Urinary bladder (tissue), 4 donors: Measurements from ENCODE around the gene PLCD4. TPM values are rescaled to one million over a fixed set of nuclear protein-coding genes. Genes with fewer than 3 reads are reported as not detected.

Source experiments
- DNase-seq: peaks from one replicate; pipeline ENCODE4 v3.0.0-alpha.2; 2015; ENCODE audit errors: extremely low spot score
- H3K27ac ChIP-seq: one replicate; pipeline ENCODE4 v1.5.1; 2013; ENCODE audit warnings: low read depth, mild to moderate bottlenecking, moderate library complexity
- H3K36me3 ChIP-seq: one replicate; pipeline ENCODE4 v1.6.1; 2013; ENCODE audit warnings: mild to moderate bottlenecking, moderate library complexity; ENCODE audit not compliant: insufficient read depth
- H3K4me1 ChIP-seq: one replicate; pipeline ENCODE4 v1.6.1; 2013; ENCODE audit warnings: mild to moderate bottlenecking, moderate library complexity; ENCODE audit not compliant: insufficient read depth
- H3K4me3 ChIP-seq: one replicate; pipeline ENCODE4 v1.5.1; 2013; ENCODE audit warnings: low read depth, low read length
- WGBS: extraction: QIAGEN DNeasy Blood & Tissue Kit; methylation state at CpG from one replicate; pipeline ENCODE4 v1.1.7; 2013; 5-methylcytosine and 5-hydroxymethylcytosine counted together
- polyA plus RNA-seq: library from polyadenylated mRNA; stranded (reverse); fragments of 200-250 nt; gene quantifications from one replicate; pipeline ENCODE4 v1.2.3, GENCODE V29; 2013
- small RNA-seq: library from RNA; depleted of rRNA; stranded (forward); fragments of <200 nt; gene quantifications from one replicate; pipeline ENCODE3, GENCODE V24; 2014
- total RNA-seq: library from RNA; depleted of rRNA; stranded (reverse); fragments of >200 nt; gene quantifications from one replicate; pipeline ENCODE4 v1.2.3, GENCODE V29; 2014
- donor health status: healthy with polysubstance abuse.
- donor health status: healthy.

PLCD4 gene
- total and polyA plus RNA-seq, 2 donors, result 6.7 to 28.4 TPM

- H3K4me1 ChIP-seq, result no peaks in the 10 kb centered on the region
- H3K36me3 ChIP-seq, result no peaks in the 10 kb centered on the region
- no peak overlapping the region for H3K27ac ChIP-seq
- 84% methylated on average over 7 of the region's 7 CpGs for WGBS
- H3K4me3 ChIP-seq, result no peak overlapping the region
- no peak for DNase-seq
Measured at GRCh38 chr2:218662377-218662776, 54.7 kb downstream of the PLCD4 start.

GRCh38 chr2:218662827-218663226 lies 55.1 kb downstream of the PLCD4 start:
- Histone ChIP-seq H3K4me3 (no peak overlapping the region), H3K36me3 (peaks cover 2% of the 10 kb centered on the region), H3K4me1 (no peaks in the 10 kb centered on the region), H3K27ac (no peak overlapping the region)
- WGBS, result 90% methylated on average over 10 of the region's 10 CpGs
- DNase-seq, result no peak

GRCh38 chr2:218663901-218664300 lies 56.2 kb downstream of the PLCD4 start:
- Histone ChIP-seq H3K4me1 (no peaks in the 10 kb centered on the region), H3K4me3 (no peak overlapping the region), H3K36me3 (peaks cover 3% of the 10 kb centered on the region), H3K27ac (no peak overlapping the region)
- WGBS, result 88% methylated on average over 15 of the region's 15 CpGs
- no peak for DNase-seq

- peaks cover 3% of the 10 kb centered on the region for H3K36me3 ChIP-seq
- 96% methylated on average over 7 of the region's 7 CpGs for WGBS
Measured at GRCh38 chr2:218664653-218665052, 57.0 kb downstream of the PLCD4 start.

GRCh38 chr2:218671097-218671653 lies 63.5 kb downstream of the PLCD4 start:
- WGBS, result 35% methylated on average over 12 of the region's 12 CpGs
- H3K4me3 ChIP-seq, result peak overlapping the region; percentile 82
- H3K27ac ChIP-seq, result peak overlapping the region; percentile 27
- peaks cover 3% of the 10 kb centered on the region for H3K36me3 ChIP-seq
- DNase-seq, result no peak
- H3K4me1 ChIP-seq, result no peaks in the 10 kb centered on the region

More at GRCh38 chr2:218664653-218665052, 57.0 kb downstream of the PLCD4 start:
- no peak overlapping the region for H3K4me3 ChIP-seq
- no peaks in the 10 kb centered on the region for H3K4me1 ChIP-seq
- DNase-seq, result no peak
- H3K27ac ChIP-seq, result no peak overlapping the region

- H3K4me1 ChIP-seq, result no peaks in the 10 kb centered on the region
- peaks cover 3% of the 10 kb centered on the region for H3K36me3 ChIP-seq
- H3K27ac ChIP-seq, result peak within 1 kb of the TSS; percentile 27
- under 1% methylated on average over 49 of the region's 49 CpGs for WGBS
- peak; percentile 83 for DNase-seq
- H3K4me3 ChIP-seq, result peak within 1 kb of the TSS; percentile 82
Measured at GRCh38 chr2:218671654-218672566, 64.2 kb downstream of the PLCD4 start, which contains the start of the genes RNF25 and STK36. Gene RNF25 (minus strand): TSS chr2:218672002. CDS start chr2:218671970, 32 bp downstream. Gene STK36 (plus strand): TSS chr2:218672086. CDS start chr2:218672830, 744 bp downstream.

GRCh38 chr2:218679119-218679518 lies 71.4 kb downstream of the PLCD4 start:
- no peaks in the 10 kb centered on the region for H3K4me1 ChIP-seq
- 82% methylated on average over 4 of the region's 4 CpGs for WGBS
- no peak for DNase-seq
- H3K27ac ChIP-seq, result no peak overlapping the region
- peaks cover 3% of the 10 kb centered on the region for H3K36me3 ChIP-seq
- no peak overlapping the region for H3K4me3 ChIP-seq

GRCh38 chr2:218680061-218680460 lies 72.4 kb downstream of the PLCD4 start:
- H3K4me1 ChIP-seq, result no peaks in the 10 kb centered on the region
- 80% methylated on average over 3 of the region's 3 CpGs for WGBS
- no peak overlapping the region for H3K4me3 ChIP-seq
- peaks cover 3% of the 10 kb centered on the region for H3K36me3 ChIP-seq
- no peak overlapping the region for H3K27ac ChIP-seq
- DNase-seq, result no peak

Small RNA genes within 50 kb of the gene (small RNA-seq; reads per million reads assigned to genes)
- gene RNU6-136P, result not detected

Other genes starting within 250 kb of the PLCD4 start
- 1.7 TPM for gene SLC11A1, start 225.6 kb upstream of the PLCD4 start, total RNA-seq
- 19.7 TPM for gene SLC11A1, start 225.6 kb upstream of the PLCD4 start, polyA plus RNA-seq
- gene CTDSP1, start 208.0 kb upstream of the PLCD4 start, total RNA-seq, result 66.2 TPM
- 179 TPM for gene CTDSP1, start 208.0 kb upstream of the PLCD4 start, polyA plus RNA-seq
- not detected for gene VIL1, start 188.8 kb upstream of the PLCD4 start, total RNA-seq
- 0.08 TPM for gene VIL1, start 188.8 kb upstream of the PLCD4 start, polyA plus RNA-seq
- gene USP37, start 39.5 kb upstream of the PLCD4 start, total RNA-seq, result 37.1 TPM
- gene USP37, start 39.5 kb upstream of the PLCD4 start, polyA plus RNA-seq, result 4.6 TPM
- gene CNOT9, start 39.1 kb upstream of the PLCD4 start, total RNA-seq, result 43.8 TPM
- 19.6 TPM for gene CNOT9, start 39.1 kb upstream of the PLCD4 start, polyA plus RNA-seq
- 8.5 TPM for gene ZNF142, start 51.7 kb downstream of the PLCD4 start, total RNA-seq
- 12.8 TPM for gene ZNF142, start 51.7 kb downstream of the PLCD4 start, polyA plus RNA-seq
- 24.3 TPM for gene BCS1L, start 51.8 kb downstream of the PLCD4 start, total RNA-seq
- 39.5 TPM for gene BCS1L, start 51.8 kb downstream of the PLCD4 start, polyA plus RNA-seq
- 20.6 TPM for gene RNF25, start 64.1 kb downstream of the PLCD4 start, total RNA-seq
- 29.0 TPM for gene RNF25, start 64.1 kb downstream of the PLCD4 start, polyA plus RNA-seq
- gene STK36, start 64.2 kb downstream of the PLCD4 start, total RNA-seq, result 48.6 TPM
- gene STK36, start 64.2 kb downstream of the PLCD4 start, polyA plus RNA-seq, result 17.9 TPM
- 8.8 TPM for gene TTLL4, start 102.9 kb downstream of the PLCD4 start, total RNA-seq
- 9.0 TPM for gene TTLL4, start 102.9 kb downstream of the PLCD4 start, polyA plus RNA-seq
- 10.3 TPM for gene CYP27A1, start 174.2 kb downstream of the PLCD4 start, total RNA-seq
- 41.1 TPM for gene CYP27A1, start 174.2 kb downstream of the PLCD4 start, polyA plus RNA-seq
- 1.2 TPM for gene PRKAG3, start 223.9 kb downstream of the PLCD4 start, total RNA-seq
- not detected for gene PRKAG3, start 223.9 kb downstream of the PLCD4 start, polyA plus RNA-seq